Stimulated activated CD8-positive, alpha-beta memory T cell treated with anti-CD3 and anti-CD28 coated beads, Interleukin-7, amount 100 ng/mL, for 1 hour (primary cell): ENCODE data around the gene PFKFB4.
A peak's percentile ranks its signal among the peaks of the same experiment; 100 is the strongest.
"Not testable (repeated sequence)": the region's sequence is repeated elsewhere in the genome, so short reads cannot be mapped to it uniquely, and the experiment has no call there.

Source experiments
- DNase-seq, 2 donors: peaks; one replicate each; pipeline ENCODE4 v3.0.0-alpha.2; 2020; ENCODE audit warnings: low read depth in 2 of 2

PFKFB4 gene

DNA sequence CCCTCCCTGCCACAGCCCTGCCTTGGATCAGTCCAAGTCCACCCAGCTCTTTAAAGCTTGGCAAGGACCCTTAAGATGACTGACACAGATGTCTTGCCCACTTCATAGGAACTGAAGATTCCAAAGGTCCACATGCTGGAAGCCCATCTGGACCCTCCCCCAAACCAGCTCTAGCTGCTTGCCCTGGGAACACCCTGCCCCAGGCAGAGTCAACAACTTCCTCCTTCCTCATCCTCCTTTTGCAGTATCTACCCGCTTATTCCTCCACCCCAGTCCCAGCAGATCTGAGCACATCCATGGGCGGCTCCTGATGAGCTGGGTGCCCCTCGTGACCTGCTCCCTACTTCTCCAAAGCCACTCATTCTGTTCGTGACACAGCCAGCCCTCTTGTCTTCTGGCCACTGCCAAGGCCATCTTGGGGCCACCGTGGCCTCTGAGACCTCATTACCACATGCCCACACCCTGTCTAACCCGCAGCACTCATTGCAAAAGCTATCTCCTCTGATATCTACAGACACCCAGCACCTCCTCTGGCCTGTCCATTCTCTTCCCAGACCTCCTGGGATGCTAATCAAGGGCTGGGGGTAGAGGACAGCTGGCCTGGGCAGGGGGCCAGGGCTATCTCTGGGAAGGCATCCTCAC lies 2.0 kb upstream of the PFKFB4 start:
- no peak for DNase-seq

DNA sequence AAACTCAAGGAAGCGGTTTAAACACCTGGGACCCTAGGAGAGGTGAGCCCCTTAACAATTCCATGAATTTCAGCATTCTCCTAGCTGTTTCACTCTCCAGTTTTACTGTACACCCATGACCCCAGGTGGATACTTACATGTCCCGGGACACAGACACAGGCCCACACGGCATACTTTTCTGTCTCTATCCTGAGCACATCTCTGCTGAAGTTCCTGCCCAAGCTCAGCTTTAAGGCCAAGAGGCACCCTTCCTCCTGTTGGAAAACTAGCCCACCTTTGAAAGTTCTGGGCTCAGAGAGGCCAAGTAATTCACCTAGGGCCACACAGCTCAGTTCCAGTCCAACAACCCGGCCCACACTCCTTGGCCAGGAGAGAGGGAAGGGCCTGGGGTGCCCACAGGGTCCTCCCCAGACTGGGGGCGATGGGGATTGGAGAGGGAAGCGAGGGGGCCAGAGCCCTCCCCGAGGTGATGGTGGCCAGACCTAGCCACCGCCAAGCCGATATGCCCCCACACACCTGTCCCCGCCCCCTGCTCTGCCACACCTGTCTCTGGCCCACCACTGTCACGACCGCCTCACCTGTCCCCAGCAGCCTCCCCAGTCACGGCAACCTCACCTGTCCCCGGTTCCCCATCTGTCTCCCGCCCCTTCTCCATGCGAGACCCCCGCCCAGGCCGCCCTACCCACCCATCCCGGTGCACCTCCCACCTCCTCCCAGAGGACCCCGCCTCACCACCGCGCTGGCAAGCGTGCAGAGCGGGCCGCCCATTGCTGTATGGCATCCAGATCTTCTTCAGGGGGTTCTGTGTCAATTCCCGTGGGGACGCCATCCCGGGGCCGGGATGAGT lies 431 bp downstream of the PFKFB4 start:
- no peak for DNase-seq

- no peak for DNase-seq
Measured at GRCh38 chr3:48555231-48555948, 1.2 kb downstream of the PFKFB4 start.

GRCh38 chr3:48553886-48554845 lies 2.4 kb downstream of the PFKFB4 start:
- DNase-seq = no peak

- DNase-seq = no peak
Measured at GRCh38 chr3:48553361-48553760, 3.2 kb downstream of the PFKFB4 start.

GRCh38 chr3:48552111-48552951 lies 4.3 kb downstream of the PFKFB4 start:
- no peak for DNase-seq

- not testable (repeated sequence) for DNase-seq
Measured at GRCh38 chr3:48551651-48552050, 5.0 kb downstream of the PFKFB4 start.

DNA sequence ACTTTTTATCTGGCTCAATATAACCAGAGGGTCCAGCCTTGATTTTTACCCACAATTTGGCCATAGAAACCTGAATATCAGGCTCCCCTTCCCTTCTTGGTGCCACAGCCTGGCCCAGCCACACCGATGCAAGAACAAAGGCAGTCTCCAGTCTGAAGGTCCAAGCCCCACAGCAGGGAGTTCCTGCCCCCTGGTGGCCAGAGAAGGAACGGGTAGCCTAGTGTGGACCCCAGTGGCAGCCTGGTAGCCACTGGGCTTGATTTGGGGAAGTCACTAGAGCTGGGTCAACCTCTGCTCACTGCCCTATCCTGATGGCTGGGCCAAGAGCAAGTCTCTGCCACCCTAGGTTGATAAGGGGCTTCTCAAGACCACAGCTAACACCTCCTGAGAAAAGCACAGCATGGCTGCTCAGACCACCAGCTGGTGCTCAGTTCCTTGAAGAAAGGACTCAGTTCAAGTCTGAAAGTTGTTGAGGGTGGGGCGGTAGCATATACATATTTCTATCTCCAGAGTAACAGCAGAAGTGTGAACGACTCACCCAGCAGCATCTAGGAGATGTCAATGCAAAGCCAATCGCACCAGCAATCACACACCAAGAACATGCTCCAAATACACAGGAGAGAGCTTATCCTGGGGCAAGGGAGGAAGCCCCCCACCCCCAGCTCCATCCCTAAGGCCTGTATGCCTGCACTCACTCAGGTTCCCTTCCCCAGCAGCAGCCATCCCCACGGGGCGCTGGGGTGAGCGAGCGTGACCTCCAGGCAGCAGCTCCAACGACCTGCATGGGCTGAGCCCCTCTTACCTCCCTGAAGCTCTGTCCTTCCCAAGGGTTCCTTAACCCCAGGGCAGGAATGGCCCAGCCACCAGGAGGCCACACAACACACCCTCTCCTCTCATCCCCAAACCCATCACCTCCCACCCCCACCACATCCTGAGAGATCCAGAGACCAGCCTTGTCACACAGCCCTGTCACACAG lies 7.6 kb downstream of the PFKFB4 start:
- DNase-seq = peak; percentile 56 to 79

GRCh38 chr3:48548126-48548525 lies 8.5 kb downstream of the PFKFB4 start:
- no peak for DNase-seq

- DNase-seq = no peak
Measured at GRCh38 chr3:48546203-48546829, 10.3 kb downstream of the PFKFB4 start.

- no peak for DNase-seq
Measured at GRCh38 chr3:48544141-48544540, 12.5 kb downstream of the PFKFB4 start.

GRCh38 chr3:48543271-48543866 lies 13.2 kb downstream of the PFKFB4 start:
- no peak for DNase-seq

DNA sequence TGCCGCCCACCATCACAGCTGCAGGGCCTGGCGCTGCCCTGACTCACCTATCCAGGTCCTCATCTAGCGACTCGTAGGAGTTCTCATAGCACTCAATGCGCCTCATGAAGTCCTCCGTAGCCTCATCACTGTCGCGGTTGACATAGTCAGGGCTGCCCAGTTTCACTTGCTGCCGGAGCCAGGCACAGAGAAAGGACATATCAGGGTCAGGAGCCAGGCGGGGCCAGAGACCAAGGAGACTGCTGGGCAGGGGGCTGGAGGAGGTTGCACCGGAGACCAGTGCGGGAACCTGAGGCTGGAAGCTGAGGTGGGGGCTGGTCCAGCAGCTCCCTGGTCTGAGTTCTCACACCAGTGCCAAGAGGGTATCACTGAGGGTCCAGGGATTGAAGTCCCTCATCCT lies 18.2 kb downstream of the PFKFB4 start:
- DNase-seq = no peak

- no peak for DNase-seq
Measured at GRCh38 chr3:48536785-48537184, 19.8 kb downstream of the PFKFB4 start.

GRCh38 chr3:48536116-48536515 lies 20.5 kb downstream of the PFKFB4 start:
- DNase-seq = no peak

DNA sequence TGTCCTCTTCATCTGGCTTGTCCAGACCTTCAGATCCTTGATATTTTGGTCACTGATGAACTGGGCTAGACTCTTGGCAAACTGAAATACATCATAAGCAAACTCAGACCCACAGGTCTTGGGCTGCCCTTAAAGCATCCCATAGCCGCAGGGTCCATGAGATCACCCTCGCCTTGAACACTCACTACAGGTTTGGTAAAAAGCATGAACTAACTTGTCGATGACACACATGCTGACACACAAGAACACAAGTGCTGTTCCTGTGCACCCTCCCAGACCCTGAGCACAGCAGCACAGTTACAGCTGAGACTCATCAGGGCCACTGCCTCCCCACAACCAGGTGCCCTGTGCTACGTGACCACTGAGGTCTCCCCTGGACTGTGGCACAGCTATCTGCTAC lies 21.0 kb downstream of the PFKFB4 start:
- no peak for DNase-seq

DNA sequence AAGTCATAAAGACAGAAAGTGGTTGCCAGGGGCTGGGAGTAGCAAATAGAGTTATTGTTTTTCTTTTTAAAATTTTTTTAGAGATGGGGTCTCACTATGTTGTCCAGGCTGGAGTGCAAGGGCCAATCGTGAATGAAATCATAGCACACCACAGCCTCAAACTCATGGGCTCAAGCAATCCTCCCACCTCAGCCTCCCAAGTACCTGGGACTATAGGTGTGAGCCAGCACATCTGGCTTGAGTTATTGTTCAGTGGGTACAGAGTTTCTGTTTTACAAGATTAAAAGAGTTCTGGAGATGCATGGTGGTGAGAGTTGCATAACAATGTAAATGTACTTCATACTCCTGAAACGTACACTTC lies 23.6 kb downstream of the PFKFB4 start:
- no peak for DNase-seq

- no peak for DNase-seq
Measured at GRCh38 chr3:48532271-48532976, 24.2 kb downstream of the PFKFB4 start.
